HG02588 (cell line): Measurements from ENCODE around the gene MAPK8.

ENCODE experiments used
- ATAC-seq: cut with Tn5 transposase; IDR thresholded peaks from one replicate; pipeline ENCODE4 v1.9.1; 2021; ENCODE audit warnings: mild to moderate bottlenecking, moderate library complexity; ENCODE audit not compliant: unreplicated experiment

Gene MAPK8

DNA sequence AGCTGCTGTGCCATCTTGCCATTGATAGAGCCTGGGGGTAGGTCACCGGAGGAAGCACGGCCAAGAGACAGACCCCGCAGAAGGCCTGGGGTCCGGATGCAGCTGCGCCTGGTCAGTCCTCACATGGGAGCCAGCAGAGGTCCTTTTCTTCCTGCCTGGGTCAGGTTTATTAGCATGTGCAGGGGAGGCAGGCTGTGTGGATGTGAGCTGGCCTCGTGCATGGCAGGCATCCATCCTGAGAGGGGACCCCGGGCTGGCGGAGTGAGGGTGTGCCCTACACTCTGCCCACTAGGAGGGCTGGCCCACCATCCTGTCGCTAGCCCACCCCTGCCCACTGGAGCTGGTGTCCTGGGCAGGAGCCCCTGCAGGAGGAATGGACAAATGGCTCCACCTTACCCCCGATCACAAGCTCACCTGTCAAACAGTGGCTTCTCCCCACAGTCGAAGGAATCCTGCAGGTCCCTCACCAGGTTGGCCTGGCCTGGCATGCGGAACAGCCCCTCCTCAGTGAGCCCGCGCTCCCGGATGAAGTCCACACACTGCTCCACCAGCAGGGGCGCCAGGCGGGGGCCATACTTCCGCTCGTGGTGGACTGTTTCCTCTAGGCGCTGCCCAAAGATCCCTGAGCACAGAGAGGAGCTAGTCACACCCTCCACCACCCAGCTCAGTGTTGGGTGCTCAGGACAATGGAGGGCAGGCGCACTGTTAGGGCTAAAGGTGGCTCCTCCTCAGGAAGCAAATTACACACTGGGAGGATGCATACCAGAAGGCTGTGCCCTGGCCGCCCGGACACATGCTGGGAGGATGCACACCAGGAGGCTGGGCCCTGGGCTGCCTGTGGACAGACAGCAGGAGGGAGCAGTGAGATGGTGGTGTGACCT is 153.0 kb downstream of the MAPK8 start:
- ATAC-seq = no peak

- no peak for ATAC-seq
Observed at GRCh38 chr10:48460182-48460581, 153.7 kb downstream of the MAPK8 start.

DNA sequence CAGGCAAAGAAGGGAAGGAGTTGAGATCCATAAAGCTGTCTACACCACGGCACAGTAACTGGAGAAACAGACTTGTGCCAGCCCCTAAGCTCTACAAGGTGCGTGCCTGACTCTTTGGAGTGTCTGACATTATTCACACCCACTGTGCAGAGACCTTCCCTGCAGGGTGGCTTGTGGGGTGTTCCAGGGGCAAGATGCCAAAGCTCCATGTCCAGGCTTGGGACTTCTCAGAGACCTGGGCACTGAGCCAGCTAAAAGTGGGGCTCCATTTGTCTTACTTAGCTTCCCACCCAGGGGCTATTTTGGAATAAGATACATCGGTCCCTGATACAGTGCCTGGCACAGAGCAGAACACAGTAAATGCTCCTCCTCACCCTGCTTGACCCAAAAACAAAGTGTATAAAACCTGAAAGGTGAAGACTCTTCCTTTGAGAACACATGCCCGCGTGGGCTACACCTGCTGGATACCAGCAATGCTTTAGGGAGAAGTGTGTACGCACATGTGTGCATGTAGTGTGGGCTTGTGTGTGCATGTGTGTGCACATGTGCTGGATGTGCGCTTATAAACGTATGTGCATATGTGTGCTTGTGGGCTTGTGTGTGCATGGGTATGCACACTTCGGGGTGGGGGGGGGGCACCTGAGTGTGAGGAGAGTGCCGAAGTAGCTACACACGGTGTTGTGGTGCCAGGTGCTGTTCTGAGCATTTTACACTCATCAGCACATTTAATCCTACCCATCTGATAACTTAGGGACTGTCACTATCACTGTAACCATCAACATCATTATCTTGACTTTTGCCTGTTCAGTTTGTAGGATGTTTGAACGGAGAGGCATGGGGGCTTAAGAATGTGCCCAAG is 155.4 kb downstream of the MAPK8 start:
- no peak for ATAC-seq

- no peak for ATAC-seq
Observed at GRCh38 chr10:48462482-48463020, 156.1 kb downstream of the MAPK8 start.

DNA sequence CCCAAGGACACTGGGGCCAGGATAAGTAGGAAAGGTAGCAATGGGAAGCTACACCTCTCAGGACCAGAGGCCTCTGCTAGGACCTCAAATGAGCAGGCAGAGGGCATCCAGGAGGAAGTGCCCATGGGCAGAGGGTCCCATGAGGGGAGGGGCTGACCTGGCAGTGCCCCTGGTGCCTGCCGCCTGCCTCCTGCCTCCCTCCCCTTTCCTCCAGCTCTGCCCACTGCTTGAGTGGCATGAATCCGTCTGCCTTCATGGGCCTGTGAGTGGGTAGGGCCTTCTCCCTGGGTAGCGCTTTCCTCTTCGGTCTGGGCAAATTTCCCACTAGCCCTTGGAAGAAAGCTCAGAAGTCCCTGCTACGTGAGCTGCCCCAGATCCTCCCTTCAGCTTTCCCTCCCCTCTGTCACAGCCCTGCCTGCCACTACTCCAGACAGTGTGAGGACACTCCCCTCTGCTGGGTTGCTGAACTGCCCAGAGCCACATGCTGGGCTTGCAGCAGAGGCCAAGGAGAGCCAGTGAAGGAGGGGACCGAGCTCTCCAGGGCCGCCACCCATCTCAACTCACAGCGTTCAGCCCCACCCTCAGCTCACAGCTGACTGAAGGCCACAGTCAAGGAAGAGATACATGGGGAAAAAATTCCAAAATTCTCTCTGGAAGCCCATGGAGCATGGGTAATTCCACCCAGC is 157.0 kb downstream of the MAPK8 start:
- no peak for ATAC-seq

DNA sequence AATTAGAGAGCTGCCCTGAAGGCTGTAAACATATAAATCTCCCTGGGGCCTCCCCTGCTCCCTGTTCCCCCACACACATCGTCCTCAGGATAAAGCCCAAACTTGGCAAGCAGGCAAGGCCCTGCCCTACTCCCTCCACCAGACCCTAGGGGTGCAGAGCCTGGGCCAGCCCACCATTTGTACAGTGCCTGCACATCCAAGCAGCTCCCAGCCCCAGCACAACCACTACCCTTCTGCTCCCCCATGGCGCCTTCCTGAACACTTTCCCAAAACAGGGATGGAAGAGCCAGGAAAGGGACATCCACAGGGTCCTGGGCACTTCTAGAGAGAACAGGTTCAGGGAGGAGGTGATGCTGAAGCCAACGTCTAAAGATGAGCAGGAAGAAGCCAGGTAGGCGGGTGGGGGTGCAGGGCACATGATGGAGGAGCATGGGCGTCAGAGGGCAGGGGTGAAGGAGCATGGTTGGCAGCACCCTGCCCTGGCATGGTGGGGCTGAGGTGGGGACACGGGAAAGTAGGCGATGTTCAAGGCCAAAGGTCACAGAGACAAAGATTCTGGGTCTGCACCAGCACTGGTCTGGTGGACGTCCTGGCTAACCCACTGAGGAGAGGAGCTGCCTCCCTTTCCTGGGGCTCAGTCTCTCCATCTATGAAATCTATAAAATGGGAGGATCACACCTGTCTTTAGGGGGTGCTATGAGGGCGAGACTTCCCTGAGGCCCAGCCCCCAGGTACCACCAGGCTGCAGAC is 157.8 kb downstream of the MAPK8 start:
- no peak for ATAC-seq

DNA sequence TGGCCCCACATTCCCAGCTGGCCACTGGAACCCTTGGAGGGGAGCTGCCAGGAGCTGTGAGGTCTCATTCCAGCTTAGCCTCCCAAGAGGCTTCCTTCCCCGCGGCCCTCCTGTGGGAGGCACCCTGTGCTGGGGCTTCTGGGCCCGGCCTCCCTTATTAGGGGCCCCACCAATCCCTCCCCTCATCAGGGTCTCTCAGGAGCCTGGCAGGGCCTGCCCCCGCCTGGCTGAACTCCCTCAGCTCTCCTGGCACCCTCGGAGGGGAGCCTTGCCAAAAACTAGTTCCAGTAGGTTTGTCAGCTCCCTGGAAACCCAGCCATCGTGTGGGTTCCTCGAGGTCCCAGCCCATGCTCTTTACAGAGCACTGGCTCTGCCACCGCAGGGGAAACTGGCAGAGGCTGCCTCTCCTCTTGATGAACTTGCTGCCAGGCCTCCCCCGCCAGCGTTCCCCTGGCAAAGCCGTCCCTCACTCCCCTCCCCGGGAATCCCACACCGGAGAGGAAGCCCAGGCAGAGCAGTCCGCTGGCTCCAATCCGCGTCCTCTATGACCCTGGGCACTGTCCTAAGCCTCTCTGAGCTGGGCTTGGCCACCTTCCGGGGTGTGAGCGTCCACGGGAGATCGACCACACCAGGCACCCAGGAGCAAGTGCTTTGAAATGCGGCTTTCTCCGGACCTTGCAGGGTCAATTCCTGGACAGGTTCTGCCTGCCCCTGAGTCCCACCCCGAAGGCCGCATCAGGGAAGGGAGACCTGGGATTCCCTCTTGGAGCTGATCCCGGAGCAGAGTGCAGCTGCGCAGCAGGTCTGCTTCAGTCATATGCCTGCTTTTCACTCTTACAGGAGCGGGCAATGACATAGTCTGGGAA is 158.6 kb downstream of the MAPK8 start:
- ATAC-seq = no peak

DNA sequence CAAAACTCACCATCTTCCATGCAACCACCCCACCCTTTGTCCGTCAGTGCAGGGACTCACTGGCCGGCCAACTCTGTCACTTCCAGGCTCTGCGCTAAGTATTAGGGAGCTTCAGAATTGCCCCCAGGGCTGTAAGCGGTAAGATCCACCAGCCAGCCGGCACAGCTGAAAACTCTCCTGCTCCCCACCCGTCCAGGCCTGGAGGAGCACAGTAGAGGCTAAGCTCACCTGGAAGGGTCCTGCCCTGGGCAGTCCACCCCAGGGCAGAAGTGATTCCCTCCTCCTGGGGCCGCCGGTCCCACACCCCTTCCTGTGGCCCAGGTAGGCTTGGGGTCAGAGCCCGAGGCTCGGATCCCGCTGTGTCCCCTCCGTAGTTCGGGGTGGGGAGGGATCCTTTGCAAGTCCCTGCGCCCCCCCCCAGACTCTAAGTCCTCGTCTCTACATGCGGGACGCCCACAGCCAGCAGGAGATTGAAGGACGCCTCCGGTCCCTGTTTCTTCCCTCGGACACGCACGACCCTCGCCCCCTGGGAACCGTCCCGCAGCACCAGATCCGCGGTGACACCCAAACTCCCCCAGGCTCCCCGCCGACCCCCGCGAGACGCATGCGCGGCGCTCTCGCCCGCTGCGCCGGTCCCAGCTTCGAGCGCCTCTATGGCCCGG is 159.5 kb downstream of the MAPK8 start:
- ATAC-seq = no peak

DNA sequence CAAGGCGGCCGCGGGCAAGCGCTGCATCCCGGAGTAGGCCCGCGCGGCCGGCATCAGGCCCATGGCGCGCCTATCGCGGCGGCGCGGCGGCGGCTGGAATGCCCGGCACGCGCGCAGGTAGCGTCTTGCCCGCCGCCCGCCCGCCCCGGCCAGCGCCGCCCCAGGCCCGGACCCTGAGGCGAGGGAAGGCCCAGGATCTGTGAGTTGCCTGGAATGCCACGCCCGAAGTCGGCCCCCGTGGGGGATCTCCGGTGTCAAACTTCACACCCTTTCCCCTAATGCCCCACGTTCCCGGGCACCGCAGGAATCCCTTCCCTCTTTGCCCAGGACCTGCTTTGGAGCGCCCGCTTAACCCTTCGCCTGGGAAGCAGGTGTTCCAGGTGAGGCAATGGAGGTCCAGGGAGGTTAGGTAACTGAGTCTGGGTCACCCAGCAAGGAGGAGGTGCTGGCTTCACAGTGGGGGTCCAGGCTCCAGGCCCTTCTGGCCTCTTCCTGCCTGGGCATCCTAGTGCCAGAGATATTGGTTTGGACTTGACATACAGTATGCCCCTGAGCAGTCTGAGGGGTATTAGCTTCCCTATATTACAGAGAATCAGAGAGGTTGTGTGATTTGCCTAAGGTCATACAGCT is 160.2 kb downstream of the MAPK8 start:
- no peak for ATAC-seq

- no peak for ATAC-seq
Observed at GRCh38 chr10:48467669-48468068, 161.2 kb downstream of the MAPK8 start.

DNA sequence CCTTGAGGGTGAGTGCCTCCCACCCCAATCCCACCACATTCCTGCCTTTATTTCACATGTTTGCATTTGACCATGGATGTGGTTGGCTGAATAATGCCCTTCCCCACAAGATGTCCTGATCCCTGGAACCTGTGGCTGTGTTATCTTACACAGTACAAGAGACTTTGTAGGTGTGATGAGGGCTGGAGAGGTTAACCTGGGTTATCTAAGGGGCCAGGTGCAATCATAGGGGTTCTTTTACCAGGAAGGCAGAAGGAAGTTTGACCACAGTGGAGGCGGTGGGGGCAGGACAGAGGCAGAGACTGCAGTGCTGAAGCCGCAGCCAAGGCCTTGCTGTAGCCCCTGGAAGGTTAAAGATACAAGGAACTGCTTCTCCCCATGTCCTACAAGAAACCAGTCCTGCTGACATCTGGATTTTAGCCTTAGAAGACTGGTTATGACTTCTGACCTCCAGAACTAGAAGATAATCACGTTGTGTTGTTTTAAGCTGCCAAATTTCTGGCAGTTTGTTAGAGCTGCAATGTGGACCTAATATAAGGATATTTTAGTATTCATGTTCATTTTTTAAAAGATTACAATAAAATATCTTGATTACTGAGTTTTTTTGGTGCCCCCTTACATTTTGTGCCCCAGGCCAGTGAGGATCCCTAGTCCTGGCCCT is 161.8 kb downstream of the MAPK8 start:
- ATAC-seq = no peak

DNA sequence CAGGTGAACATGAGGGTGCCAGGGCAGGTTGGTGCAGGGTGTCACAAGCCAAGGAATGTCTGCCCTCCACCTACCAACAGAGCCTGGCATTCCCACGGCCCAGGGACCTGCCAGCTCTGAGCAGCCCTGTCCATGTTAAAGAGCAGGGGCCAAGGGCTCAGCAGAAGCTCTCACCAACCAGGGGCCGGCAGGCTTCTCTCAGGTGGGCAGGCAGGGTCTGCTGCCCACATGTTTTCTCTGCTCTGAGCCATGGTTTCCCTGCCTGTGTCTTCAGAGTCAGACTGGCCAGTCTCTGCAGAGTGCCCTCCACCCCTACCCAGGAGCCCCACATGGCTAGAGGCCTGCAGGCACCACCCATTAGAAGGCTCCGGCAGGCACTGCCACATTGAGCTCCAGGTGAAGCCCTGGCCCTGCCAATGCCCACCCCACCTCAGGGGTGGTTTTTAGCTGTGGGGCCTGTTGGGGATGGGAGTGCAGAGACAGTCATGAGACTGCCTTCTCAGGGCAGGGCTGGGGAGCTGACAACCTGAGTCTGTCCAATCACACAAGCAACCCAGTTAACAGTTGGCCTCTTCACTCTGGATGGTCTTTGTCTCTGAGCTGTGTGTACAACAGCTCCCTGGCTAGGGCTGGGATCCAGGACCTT is 162.5 kb downstream of the MAPK8 start:
- no peak for ATAC-seq

DNA sequence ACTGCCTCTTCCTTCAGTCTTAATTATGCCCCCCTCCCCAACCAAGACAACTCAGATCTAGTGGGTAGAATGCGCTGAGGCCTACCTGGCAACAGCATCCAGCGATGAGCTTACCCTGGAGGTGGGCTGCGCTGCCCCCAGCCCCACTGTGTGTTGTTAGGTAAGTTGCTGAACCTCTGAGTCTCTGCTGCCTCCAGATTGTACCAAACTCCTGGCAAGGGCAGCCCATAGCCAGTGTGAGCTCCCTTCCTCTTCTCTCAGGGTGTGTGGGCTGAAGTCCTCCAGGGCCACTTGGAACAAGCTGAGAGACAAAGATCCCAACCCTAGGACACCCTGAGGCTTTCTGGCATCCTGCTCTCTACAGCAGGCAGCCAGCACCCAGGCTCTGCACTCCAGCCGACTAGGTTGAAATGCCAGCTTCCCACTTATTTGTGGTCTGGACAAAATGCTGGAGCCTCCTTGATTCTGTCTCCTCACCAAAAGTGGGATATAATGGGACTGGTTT is 163.1 kb downstream of the MAPK8 start:
- no peak for ATAC-seq

GRCh38 chr10:48470115-48470892 is 163.8 kb downstream of the MAPK8 start:
- ATAC-seq = no peak

DNA sequence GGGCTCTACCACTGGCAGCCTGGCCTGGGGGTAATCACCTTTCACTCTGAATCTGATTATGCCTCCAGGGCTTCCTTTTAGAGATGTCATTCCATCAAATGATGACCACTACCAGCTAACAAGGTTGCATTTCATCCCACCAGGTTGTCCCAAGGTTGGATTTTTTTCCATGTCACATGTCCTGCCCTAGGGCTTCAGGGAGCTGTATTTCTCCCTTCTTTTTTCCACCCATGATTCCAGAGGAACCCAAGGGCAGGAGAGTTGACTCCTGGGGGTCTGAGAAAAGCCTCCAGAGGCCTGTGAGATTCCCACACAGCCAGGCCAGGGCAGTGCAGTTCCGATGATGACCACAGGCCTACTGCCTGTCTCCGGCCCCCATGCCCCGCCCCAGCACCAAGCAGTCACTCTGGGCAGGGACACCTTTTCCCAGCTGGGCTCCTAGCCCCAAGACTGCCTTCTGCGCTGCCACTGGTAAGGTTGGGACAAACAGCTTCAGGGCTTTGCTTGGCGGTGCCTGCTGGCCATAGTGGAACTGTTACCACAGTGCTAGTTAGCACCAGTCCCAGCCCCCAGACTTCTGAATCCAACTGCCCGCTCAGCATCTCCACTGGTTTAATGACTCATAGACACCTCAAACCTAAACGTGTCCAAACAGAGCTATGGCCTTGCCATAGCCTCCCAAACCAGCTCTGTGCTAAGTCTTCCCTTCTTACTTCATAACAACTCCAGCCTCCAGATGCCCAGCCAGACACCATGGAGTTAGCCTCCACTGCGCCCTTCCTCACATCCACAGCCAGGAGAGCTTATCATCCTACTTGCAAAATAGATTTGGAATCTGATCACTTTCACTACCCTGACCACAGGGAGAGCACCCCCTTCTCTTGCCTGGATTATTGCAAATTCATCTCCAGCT is 164.7 kb downstream of the MAPK8 start:
- ATAC-seq = no peak
